GM18526 (cell line): ENCODE data around the gene IFITM1.

Experiments
- POLR2A ChIP-seq: IDR thresholded peaks from 3 replicates; pipeline ENCODE4 v1.6.1; 2011; ENCODE audit not compliant: insufficient read length; ENCODE audit errors: extremely low read depth

The IFITM1 gene

GRCh38 chr11:315516-315994, 1.7 kb downstream of the IFITM1 start:
- no peak for TF ChIP-seq POLR2A

- TF ChIP-seq POLR2A = no peak
Measured at GRCh38 chr11:316031-316701, 2.3 kb downstream of the IFITM1 start.

GRCh38 chr11:316891-317301, 3.1 kb downstream of the IFITM1 start:
- no peak for TF ChIP-seq POLR2A

GRCh38 chr11:324156-324555, 10.3 kb downstream of the IFITM1 start:
- TF ChIP-seq POLR2A = no peak

DNA sequence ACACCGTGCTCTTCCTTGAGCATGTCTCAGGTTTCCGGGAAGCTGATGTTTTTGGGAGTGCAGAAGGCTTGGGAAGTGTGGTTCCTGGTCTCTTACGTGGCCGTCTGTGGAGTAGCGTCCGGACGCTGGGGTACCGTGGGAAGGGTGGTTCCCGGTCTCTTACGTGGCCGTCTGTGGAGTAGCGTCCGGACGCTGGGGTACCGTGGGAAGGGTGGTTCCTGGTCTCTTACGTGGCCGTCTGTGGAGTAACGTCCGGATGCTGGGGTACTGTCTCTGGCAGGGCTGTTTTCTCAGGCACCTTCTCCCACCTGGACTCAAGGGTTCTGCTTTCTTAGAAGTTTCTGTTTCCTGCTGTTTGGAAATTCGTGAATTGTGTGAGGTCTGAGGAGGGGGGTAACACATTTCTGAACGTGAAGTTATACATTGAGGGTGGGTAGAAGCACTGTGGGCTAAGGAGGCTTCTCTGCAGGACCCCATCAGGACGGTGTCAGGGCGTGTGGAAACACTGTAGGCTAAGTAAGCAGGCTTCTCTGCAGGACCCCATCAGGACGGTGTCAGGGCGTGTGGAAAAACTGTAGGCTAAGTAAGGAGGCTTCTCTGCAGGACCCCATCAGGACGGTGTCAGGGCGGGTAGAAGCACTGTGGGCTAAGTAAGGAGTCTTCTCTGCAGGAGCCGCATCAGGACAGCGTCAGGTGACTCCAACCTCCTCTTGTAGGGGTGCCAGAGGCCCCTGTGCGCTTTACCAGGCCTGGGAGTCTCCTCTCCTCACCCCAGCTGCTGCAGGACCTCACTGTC, 12.2 kb downstream of the IFITM1 start:
- no peak for TF ChIP-seq POLR2A

- no peak for TF ChIP-seq POLR2A
Measured at GRCh38 chr11:326592-326841, 12.7 kb downstream of the IFITM1 start.

DNA sequence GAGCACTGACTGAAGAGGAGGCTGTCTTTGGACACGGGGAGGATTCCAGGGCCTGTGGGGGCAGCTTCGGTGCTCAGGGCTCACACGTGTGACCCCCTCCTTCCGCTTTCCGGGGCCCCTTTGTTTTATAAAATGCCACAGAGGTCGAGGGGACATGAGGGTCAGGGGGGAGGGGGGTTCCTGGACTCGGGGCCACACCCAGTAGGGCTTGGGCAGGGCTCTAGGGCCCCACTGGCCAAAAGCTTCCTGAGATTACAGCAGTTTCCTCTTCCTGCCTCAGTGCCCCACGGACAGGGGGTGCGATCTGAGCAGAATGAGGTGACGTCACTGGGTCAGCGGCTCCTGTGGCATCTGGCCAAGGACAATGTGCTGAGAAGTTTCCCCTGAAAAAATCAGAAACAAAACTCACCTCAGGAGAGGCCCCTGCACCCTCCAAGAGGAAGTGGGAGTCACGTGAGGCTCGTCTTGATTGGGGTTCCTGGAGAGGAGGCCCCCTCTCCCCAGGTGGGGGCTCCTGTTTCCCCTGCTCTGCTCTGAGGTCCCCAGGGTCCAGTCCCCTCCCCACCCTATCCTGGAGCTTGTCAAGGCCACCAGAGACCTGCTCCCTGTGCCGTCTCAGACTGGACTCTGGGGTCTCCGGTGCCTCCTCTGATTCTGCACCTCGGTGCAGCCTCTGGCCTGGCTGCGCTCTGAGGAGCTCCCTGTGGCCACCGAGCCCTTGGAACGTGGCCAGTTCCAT, 13.2 kb downstream of the IFITM1 start:
- TF ChIP-seq POLR2A = peak; percentile 56

- no peak for TF ChIP-seq POLR2A
Measured at GRCh38 chr11:327581-327923, 13.7 kb downstream of the IFITM1 start.

GRCh38 chr11:328012-328411, 14.2 kb downstream of the IFITM1 start:
- no peak for TF ChIP-seq POLR2A

GRCh38 chr11:329886-330253, 16.0 kb downstream of the IFITM1 start:
- TF ChIP-seq POLR2A = no peak

DNA sequence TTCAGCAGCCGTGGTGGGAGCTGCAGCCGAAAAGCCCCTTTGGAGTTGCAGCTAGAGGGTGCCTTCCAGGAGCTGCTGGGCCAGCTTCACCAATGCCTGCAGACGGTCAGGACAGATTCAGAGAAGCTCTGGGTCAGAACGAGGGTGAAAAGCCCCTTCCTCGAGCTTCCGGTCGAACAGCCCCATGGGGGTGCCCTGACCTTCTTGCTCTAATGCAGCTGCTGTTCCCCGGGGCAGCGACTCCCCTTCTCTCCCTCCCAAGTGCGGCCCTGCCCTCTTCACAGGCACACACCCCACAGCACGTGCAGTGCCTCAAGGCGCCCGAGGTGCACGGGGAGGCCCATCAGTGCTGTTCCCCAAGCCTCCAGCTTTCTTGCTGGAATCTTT, 16.5 kb downstream of the IFITM1 start:
- no peak for TF ChIP-seq POLR2A

GRCh38 chr11:330694-331357, 17.0 kb downstream of the IFITM1 start:
- TF ChIP-seq POLR2A = no peak

DNA sequence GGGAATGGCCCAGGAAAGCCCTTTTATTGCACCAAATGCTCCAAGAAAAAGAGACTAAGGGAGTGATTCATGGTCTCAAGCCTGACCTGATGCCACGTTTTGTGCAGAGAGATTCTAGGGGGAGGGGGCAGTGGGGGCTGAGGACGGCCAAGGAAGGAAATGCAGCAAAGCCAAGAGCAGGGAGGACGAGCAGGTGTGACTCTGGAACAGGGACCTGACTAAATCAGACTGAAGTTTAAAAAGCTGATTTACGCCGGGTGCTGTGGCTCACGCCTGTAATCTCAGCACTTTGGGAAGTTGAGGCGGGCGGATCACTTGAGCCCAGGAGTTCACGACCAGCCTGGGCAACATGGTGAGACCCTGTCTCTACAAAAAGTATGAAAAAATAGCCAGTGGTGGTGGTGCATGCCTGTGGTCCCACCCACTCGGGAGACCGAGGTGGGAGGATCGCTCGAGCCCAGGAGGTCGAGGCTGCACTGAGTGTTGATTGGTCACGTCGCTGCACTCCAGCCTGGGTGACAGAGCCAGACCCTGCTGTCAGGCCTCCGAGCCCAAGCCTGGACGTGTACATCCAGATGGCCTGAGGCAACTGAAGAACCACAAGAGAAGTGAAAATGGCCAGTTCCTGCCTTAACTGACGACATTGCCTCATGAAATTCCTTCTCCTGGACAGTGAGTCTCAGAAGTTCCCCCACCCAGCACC, 17.7 kb downstream of the IFITM1 start:
- no peak for TF ChIP-seq POLR2A

DNA sequence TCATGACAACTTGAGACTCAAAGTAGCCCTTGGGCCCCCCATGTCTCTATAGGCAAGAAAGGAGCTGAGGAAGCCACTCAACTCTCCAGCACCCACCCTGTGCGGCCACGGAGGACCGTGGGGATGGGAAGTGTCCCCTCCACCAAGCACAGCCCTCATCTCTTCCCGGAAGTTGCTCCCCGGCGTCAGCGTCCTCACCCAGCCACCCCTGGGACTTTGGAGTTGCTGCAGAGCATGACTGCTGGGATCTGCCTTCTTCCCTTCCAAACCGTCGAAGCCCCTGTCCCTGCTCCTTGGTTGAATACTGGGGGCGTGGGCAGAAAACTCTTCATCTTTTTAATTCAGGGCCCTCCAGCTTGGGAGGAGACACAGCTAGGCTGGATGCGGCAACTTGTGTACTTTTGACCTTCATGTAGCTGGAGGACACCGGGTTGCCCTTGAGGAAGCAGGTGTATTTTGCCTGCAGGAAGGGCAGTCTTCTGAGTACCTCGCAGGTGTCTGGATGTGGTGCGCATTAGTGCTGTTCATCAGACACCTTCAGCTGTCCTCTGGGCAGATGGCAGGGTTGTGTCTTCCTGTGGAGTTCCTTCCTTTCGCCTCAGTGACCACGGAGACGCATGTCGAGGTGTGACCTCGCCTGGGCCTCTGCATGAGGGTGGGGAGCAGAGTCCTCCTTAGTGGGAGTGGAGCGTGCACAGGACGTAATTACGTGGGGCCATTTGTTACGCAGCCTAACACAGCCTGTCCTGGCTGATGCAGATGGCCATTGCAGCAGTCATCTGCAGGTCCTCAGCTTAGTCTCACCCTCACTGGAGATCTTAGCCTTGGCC, 19.0 kb downstream of the IFITM1 start:
- TF ChIP-seq POLR2A = no peak
